Measurements from ENCODE around the gene CD160.
"Not testable (repeated sequence)": the region's sequence is repeated elsewhere in the genome, so short reads cannot be mapped to it uniquely, and the experiment has no call there.

CD160 gene

DNA sequence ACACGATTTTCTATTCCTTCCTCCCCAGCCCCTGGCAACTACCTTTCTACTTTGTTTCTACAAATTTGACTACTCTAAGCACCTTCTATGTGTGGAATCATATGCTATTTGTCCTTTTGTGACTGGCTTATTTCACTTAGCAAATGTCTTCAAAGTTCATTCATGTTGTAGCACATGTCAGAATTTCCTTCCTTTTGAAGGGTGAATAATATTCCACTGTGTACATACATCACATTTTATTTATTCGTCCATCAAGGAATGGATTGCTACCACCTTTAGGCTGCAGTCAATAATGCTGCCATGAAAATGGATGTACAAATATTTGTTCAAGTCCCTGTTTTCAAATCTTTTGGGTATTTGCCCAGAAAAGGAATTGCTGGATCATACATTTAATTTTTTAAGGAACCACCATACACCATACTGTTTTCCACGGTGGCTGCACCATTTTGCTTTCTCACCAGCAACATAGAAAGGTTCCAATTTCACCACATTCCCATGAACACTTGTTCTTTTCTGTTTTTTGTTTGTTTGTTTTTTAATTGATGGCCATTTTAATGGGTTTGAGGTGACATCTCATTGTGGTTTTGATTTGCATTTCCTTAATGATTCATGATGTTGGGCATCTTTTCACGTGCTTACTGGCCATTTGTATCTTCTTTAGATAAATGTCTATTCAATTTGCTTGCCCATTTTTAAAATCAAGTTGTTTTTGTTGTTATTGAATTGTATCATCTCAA lies 8.8 kb upstream of the CD160 start:
- DNase-seq: no peak

DNA sequence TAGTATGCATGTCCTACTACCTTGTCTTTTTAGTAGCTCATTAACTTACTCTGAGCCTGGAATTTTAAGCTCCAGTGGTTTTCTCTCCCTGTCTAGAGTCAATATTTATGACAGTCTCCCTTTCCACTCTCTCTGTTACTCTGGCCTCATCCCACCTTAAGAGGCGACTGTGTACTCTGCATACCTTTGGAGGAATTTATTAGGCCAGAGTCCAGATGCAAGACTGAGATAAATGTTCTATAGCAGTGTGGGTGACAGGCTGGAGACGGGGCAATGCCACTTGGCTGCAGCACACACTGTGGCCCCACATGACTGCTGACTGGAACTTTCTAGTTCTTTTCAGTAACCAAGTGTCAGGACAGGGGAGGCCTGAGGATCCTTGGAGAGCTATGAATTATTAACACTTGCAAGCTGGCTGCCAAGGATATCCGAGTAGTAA lies 8.1 kb upstream of the CD160 start:
- DNase-seq: no peak

DNA sequence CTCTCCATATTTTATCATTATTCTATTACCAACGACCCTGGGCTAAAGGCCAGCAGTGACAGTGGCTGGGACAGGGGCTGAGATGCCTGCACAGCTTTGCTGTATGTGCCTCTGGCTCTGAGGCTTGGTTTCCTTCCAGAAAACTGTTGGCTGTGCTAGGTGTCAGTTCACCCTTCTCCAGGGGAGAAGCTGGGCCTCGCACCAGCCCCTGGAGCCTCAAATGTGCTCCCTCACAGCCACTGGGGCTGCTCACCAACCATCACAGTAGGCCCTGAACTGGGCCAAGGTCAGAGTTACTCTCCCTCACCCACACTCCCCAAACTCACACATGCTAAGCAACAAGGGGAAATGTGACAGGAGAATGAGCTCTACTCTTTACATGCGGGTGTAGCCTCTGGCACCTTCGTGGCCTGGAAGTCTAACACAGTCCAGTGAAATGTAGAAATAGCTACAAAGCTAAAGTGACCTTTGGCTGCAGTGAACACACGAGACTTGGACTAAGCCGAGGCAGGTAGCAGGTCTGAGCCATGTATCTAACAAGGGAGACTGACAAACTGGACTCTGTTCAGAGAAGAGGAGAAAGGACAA lies 4.7 kb upstream of the CD160 start:
- no peak for DNase-seq

DNA sequence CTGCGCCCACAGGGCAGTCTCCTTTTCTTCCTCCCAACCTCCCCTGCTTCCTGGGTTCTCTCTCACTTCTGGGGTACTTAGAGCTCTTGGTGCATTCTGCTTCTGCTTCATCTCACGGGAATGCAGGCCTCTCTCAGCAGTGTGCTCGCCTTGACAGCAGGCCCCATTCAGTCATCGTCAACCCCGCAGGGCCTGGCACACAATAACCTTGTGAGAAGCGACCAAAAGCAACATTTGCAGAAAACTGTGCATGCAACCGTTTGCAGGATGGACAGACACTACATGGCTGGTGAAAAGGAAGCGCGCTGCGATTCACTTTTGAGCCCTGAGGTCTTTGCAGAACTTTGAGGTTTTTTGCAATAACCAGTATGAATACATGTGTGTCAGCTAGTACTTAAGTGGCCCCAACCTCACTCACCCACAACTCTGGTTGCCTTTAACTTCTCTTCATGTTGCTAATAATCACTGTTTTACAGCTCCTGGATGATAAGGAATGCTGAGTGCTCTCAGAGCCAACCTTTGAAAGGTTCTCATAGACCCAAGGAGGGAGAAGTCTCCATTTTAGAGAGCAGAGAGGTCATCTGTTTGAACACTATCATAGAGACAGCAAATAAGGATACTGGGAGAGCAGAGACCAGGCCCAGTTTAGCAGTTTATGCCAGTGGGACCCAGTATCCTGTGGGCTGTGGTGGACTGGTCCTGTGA lies 2.5 kb upstream of the CD160 start:
- DNase-seq: no peak

DNA sequence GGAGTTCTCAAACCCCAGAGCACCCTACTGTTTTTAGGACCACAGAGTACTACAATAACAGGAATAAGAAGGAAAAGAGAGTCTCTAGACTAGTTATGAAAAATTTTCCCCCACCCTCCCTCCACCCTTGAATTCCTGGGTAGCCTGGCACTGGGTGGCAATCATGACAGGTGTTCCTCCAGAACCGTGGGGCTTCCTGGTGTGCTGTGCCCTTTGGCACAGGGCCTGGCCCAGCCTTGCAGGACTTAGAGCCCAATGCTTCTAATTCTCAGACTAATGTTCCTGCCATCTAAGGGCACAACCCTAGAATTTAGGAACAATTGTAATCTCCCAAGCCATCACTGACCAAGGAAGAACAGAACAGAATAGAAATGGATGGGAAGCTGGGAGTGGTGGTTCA lies 1.5 kb upstream of the CD160 start:
- DNase-seq: no peak

DNA sequence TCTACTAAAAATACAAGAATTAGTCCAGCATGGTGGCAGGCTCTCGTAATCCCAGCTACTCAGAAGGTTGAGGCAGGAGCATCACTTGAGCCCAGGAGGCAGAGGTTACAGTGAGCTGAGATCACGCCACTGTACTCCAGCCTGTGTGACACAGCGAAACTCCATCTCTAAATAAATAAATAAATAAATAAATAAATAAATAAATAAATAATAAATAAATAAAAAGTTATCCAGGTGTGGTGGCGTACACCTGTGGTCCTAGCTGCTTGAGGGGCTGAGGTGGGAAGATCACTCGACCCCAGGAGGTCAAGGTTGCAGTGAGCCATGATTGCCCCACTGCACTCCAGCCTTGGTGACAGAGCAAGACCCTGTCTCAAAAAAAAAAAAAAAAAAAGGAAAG lies 834 bp upstream of the CD160 start:
- not testable (repeated sequence) for DNase-seq

DNA sequence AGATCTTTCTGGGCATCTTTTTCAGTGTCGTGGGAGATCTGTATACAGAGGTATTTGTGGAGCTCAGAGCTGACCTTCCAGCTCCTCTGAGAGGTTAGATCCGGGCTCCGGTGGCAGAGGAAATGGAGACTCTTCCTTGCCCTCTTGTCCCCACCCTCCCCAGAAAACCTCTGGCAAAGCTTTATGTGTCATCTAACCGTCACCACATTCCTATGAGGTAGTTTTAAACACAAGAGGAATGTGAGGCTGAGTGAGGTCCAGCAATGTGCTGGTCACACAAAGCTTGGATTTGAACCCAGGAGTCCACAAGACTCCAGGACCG lies 1.2 kb downstream of the CD160 start:
- DNase-seq: no peak

DNA sequence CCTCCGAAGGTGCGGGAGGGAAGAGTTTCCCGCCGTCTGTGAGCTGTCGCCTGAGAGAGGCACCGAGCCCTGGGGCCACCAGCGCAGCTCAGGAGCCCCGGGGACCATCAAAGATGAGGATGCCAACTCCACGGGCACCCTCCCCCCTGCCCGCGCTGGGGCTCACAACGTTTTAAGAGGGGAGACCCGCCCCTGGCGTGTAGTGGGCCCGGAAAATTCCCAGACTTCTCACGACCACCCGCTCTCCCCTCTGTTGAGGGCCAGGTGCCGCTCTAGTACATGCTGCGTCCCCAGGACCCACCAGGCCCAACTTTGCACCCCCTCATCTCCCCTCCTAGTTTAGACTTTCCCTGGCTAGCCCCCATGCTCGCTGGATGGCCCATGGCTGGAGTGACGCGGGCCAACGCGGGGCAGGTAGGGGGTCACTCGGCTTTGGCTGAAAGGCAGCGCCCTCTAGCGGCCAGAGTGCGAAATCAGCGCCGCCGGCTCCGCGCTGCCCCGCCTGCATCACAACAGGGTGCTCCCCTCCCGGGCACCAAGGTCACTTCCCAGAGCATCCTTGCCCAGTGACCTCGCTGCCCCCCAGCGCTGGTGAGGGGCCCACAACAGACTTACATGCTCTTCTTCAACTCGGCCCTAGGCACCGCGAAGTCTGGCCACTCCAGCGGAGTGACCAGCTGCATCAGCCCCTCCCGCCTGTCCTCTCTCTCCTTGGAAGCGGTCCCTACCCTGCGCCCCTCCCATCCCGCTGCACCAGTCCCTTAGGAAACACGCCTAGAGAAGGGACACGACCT lies 1.8 kb downstream of the CD160 start:
- DNase-seq: peak; percentile 4

DNA sequence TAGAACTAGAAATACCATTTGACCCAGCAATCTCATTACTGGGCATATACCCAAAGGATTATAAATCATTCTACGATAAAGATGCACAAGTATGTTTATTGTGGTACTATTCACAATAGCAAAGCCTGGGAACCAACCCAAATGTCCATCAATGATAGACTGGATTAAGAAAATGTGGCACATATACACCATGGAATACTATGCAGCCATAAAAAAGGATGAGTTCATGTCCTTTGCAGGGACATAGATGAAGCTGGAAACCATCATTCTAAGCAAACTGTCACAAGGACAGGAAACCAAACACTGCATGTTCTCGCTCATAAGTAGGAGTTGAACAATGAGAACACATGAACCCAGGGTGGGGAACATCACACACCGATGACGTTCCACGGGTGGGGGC lies 6.9 kb downstream of the CD160 start:
- not testable (repeated sequence) for DNase-seq

DNA sequence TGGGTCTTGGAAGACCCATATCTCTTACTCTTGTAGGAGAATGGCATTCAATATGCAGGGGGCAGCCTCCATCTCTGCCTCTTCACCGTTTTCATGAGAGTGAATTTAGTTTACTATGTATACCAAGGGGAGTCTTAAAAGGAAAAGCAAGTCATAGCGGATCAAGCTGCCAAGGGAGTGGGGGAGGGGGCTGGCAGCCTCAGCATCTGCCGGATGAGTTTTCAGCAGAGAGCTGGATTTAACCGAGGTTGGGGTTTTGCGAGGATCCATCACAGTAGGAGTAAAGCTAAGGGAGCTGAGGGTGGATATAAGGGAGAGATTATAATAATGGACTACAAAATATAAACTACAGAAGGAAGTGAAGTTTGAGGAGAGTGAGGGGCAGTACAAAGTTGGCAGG lies 9.9 kb downstream of the CD160 start:
- DNase-seq: no peak

DNA sequence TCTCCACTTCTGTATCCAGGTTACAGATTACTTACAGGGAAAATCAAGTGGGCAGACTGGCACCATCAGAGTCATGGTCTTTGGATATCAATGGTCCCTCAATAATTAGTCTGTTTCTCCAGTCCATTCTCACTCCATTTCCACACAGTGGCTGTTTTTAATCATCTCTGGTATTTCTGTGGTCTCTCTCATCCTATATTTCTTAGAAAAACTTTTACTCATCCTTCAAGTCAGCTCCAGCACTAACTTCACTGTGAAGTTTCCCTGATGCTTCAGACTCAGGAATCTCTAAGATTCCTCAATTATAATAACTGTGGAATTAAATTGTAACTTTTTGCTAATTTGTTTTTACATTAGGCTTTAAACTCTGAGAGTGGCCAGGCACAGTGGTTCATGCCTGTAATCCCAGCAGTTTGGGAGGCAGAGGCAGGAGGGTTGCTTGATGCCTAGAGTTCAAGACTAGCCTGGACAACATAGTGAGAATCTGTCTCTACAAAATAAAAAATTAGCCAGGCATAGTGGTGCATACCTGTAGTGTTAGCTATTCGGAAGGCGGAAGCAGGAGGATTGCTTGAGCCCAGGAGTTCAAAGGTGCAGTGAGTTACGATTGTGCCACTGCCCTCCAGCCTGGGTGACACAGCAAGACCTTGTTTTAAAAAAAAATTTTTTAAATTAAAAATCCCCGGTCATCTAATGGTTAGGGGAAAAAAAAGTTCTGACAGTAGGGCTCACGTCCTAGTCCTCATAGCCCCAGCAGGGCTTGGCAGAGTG lies 10.6 kb downstream of the CD160 start:
- no peak for DNase-seq

DNA sequence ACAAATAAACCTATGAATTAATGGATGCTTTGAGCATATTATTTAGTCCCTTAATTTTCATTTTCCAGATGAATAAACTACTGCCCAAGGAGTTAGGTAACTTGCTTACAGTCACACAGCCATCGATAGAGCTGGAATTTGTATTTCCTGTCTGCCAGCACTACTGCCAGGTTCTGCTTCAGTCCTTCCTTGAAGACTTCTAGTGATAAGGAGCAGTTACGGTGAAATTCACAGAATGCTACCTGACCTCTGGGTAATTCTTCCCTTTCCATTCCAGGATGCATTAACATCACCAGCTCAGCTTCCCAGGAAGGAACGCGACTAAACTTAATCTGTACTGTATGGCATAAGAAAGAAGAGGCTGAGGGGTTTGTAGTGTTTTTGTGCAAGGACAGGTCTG lies 11.2 kb downstream of the CD160 start:
- no peak for DNase-seq

DNA sequence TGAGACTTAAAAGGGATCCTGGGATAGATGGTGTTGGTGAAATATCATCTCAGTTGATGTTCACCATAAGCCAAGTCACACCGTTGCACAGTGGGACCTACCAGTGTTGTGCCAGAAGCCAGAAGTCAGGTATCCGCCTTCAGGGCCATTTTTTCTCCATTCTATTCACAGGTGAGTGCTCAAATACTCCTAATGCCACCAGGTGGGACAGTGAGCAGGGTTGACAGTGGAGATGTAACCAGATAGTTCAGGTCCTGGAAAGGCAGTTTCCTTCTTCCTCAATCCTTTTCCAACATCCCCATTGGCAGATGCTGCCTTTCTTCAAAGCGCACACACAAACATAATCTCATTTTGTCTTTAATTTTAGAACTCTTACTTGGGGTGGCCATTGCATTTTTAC lies 11.6 kb downstream of the CD160 start:
- DNase-seq: no peak

DNA sequence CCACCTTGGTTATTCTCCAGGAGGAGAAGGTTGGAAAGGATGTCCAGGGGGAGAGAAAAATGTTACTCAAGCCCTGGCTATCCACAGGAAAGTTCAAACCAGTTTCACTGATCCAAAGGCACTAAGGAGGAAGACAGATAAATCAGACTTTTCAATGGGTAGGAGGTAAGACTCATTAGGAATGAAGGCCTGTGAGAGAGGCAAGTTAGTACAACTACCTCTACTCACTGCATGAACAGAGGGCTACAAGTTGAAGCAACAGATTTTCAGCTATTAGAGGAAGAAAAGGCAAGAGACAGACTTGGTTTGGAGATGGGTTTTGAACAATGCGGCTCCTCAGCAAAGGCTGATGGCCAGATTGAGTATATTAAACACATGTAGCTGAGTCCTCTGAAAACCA lies 16.9 kb downstream of the CD160 start:
- no peak for DNase-seq

DNA sequence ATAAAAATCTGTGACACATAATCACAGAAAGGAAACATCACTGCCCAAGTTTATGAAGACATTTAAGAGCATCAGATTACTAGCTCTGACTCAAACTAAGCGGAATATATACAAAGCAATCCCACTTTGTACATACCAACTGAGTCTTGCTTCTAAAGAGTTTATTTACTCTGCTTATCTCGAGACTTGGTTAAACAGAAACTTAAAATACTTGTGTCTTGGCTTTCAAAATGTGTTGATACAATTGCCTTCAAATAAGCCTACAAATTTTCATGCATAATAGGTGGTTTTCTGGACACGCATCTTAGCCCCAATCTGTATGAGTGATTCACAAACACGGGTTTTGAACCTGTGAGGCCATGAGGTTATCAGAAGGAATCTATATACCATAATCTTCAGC lies 21.0 kb downstream of the CD160 start:
- no peak for DNase-seq

DNA sequence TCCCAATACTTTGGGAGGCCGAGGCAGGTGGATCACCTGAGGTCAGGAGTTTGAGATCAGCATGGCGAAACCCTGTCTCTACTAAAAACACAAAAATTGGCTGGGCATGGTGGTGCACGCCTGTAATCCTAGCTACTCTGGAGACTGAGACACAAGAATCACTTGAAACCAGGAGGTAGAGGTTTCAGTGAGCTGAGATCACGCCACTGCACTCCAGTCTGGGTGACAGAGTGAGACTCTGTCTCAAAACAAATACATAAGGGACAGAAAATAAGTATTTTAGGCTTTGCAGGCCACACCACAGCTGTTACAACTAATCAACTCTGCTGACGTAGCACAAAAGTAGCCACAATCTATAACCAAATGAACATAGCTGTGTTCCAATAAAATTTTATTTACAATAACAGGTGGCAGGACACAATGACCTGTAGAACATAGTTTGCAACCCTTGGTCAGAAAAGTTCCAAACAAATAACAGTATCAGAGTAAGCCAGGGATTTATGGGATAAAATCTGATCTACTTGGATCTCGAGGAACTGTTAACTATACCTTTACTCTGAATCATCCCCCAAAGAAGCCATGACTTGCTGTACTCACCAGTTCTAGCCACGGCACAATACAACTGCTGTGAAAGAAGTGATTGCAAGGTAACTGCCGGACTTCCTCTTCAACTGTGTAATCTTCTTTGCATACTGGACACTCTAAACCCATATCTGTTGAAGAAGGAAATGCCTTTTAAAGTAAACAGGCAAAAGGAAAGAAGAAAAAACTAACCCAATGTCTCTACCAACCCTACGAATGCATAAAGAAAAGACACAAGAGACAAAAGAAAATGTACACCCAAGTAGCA lies 28.3 kb downstream of the CD160 start:
- DNase-seq: no peak

DNA sequence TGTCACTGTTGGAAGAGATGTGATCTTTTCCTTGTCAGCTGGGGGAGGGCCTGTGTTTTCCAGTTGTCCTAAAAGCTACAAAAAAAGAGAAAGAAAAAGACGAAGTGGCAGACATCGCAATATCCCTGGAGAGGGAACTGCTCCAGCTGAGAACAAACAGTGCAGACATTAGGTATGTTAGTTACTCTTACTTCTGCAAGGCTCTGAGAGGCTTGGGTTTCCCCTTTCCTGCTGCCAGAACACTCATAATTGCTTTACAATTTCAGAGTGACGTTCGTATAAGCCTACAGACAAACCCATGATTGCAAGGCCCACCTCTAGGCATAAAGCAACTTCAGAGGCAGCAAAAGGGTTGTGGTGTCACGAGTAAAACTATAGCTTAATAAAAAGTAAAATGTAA lies 31.1 kb downstream of the CD160 start:
- no peak for DNase-seq

DNA sequence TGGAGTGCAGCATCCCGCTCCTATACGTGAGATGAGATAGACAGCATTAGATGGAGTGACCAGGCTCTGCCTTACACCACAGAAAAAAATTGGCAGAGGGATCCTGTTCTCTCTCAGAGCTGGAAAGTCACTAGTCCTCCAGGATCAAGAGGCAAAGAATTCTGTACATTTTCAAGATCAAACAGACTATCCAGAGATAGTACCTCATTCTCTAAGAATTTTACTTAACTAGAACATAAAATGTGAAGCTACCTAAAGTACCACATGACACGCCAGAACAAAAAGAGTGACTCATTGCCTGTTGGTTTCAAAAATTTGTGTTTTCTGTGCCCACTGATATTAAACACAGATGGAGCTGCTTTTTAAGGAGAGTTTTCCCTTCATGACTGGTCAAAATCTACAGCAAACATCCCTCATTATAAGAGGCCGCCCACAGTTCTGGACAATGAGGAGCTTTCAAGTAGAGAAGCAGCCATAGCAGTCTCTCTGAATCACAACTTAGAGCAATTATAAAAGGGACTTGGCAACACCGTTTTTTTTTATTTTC lies 32.3 kb downstream of the CD160 start:
- DNase-seq: no peak

DNA sequence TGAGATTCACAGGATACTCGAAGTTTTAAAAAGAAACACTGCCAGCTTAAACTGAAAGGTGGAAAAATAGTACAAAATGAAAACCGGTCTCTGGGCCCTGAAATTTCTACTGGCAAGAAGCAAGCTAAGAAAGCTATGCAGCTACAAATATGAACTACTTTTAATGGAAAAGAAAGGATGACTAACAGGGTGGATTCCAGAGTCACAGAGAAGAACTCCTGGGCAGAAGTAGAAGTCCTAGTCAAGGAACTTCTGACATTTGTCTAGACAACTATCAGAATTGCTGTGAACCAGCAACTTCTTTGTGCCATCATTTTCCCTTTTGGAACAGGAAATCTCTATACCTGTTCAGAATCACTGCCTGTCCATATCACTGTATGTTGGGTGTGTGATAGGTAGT lies 38.1 kb downstream of the CD160 start:
- no peak for DNase-seq

DNA sequence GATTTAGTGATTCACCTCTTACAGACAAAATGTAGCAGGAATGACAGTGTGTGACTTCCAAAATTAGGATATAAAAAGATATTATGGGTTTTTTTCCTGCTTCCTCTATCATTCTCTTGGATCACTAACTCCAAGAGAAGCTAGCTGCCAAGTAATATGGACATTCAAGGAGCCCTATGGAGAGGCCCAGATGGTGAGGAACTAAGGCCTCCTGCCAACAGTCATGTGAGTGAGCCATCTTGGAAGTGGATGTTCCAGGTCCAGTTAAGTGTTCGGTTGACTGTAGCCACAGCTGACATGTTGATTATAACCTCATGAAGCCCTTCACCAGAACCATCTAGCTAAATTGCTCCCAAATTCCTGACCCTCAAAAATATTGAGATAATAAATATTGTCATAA lies 38.8 kb downstream of the CD160 start:
- DNase-seq: no peak

DNA sequence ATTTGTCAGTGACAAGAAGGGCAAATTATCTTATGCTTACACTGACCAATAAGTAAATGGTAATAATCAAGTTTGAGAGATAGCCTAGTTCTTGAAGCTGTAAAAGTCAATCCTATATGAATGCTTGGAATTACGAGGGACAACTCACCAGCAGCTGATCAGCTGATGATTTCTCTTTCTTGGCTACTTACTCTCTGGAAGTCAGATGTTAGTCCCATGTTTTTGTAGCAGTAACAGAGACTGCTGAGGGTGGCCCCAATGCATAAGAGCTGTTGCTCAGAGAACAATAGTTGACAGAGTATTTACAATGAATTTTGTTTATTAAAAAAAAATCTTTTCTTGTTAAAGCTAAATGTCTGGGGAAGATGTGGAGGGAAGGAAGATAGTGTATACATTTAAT lies 39.3 kb downstream of the CD160 start:
- DNase-seq: no peak

DNA sequence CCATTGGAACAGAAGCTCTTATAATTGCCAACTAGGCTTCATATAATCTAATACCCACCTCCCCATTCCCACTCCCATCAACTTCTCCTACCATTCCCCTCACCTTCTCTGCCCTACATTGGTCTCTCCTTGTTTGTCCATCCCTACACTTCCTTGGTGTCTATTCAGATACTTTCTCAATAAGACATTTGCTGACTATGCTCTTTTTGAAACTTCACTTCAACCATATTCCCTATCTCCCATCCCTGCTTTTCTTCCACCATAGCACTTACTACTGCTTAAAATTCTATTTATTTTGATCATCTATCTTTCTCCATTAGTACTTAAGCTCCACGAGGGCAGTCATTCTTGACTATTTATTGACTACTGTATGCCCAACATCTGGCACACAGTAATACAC lies 40.4 kb downstream of the CD160 start:
- no peak for DNase-seq
